Neural cell (in vitro differentiated cells): Measurements from ENCODE around the gene ATG14. TPM values are rescaled to one million over a fixed set of nuclear protein-coding genes. Genes with fewer than 3 reads are reported as not detected.

Experiments
- H2AFZ ChIP-seq: fragments of 200-600, 300-800 bp; sonication (generic), shearing (Covaris generic); 2 replicates; pipeline ENCODE4 v1.6.0; 2014; ENCODE audit warnings: low read depth, mild to moderate bottlenecking, antibody characterized with exemption, low read length, moderate library complexity
- H3F3A ChIP-seq: fragments of 200-600 bp; shearing (Covaris generic); 2 replicates; pipeline ENCODE4 v1.6.1; 2016; ENCODE audit warnings: mild to moderate bottlenecking, moderate library complexity, mixed read lengths, antibody characterized with exemption, low read length; ENCODE audit not compliant: insufficient read depth, poor library complexity, severe bottlenecking
- H3K27ac ChIP-seq: fragments of 200-600, 300-800 bp; sonication (generic), shearing (Covaris generic); 2 replicates; pipeline ENCODE4 v1.5.1; 2014; ENCODE audit warnings: mild to moderate bottlenecking, low read length, moderate library complexity
- H3K27me3 ChIP-seq: fragments of 300-800, 200-600 bp; sonication (generic), shearing (Covaris generic); 2 replicates; pipeline ENCODE4 v1.6.0; 2014; ENCODE audit warnings: mild to moderate bottlenecking, low read depth, low read length, moderate library complexity; ENCODE audit not compliant: insufficient read depth
- H3K36me3 ChIP-seq: fragments of 300-800, 200-600 bp; sonication (generic), shearing (Covaris generic); 2 replicates; pipeline ENCODE4 v1.5.1; 2014; ENCODE audit warnings: mild to moderate bottlenecking, antibody characterized with exemption, low read length, moderate library complexity; ENCODE audit not compliant: insufficient read depth
- H3K4me2 ChIP-seq: fragments of 300-800, 200-600 bp; sonication (generic), shearing (Covaris generic); 2 replicates; pipeline ENCODE4 v1.6.0; 2014; ENCODE audit warnings: mild to moderate bottlenecking, low read length
- H3K4me3 ChIP-seq: fragments of 300-800, 200-600 bp; sonication (generic), shearing (Covaris generic); 2 replicates; pipeline ENCODE4 v1.5.1; 2014; ENCODE audit warnings: mild to moderate bottlenecking, low read length, moderate library complexity
- H3K79me2 ChIP-seq: fragments of 200-600 bp; shearing (Covaris generic); replicated peaks from 2 replicates; pipeline ENCODE4 v1.6.0; 2014; ENCODE audit warnings: mild to moderate bottlenecking, low read length, moderate library complexity; ENCODE audit not compliant: insufficient read depth
- H3K9ac ChIP-seq: fragments of 300-800, 200-600 bp; sonication (generic), shearing (Covaris generic); 2 replicates; pipeline ENCODE4 v1.6.1; 2016; ENCODE audit warnings: mild to moderate bottlenecking, low read length, mixed read lengths
- H3K9me2 ChIP-seq: fragments of 200-600 bp; shearing (Covaris generic); 2 replicates; pipeline ENCODE4 v1.6.1; 2016; ENCODE audit warnings: mild to moderate bottlenecking, low read length, mixed read lengths; ENCODE audit not compliant: insufficient read depth
- H3K9me3 ChIP-seq: fragments of 200-600, 300-800 bp; sonication (generic), shearing (Covaris generic); 2 replicates; pipeline ENCODE4 v1.6.1; 2016; ENCODE audit warnings: mild to moderate bottlenecking, mixed run types, low read length, moderate library complexity, mixed read lengths
- H4K20me1 ChIP-seq: fragments of 200-600 bp; shearing (Covaris generic); 2 replicates; pipeline ENCODE4 v1.6.1; 2016; ENCODE audit warnings: mild to moderate bottlenecking, mixed run types; ENCODE audit not compliant: insufficient read depth
- EP300 ChIP-seq: fragments of 450-650 bp; conservative IDR thresholded peaks from 2 replicates; pipeline ENCODE4 v1.6.1; 2014; ENCODE audit warnings: antibody characterized with exemption, mild to moderate bottlenecking, moderate library complexity; ENCODE audit not compliant: poor library complexity, severe bottlenecking
- EZH2 ChIP-seq: fragments of 200-600, 300-800 bp; shearing (Covaris generic), sonication (generic); IDR thresholded peaks from 2 replicates; pipeline ENCODE4 v1.6.1; 2014; ENCODE audit warnings: antibody characterized with exemption, low read length, borderline replicate concordance, mild to moderate bottlenecking; ENCODE audit not compliant: insufficient read depth, poor library complexity, severe bottlenecking
- MXI1 ChIP-seq: fragments of 450-650 bp; conservative IDR thresholded peaks from 2 replicates; pipeline ENCODE4 v1.6.1; 2014; ENCODE audit warnings: antibody characterized with exemption, mild to moderate bottlenecking; ENCODE audit not compliant: poor library complexity, severe bottlenecking
- POLR2AphosphoS5 ChIP-seq: IDR thresholded peaks from 2 replicates; pipeline ENCODE4 v1.6.1; 2012
- RAD21 ChIP-seq: fragments of 450-650 bp; conservative IDR thresholded peaks from 2 replicates; pipeline ENCODE4 v1.6.1; 2014; ENCODE audit warnings: antibody characterized with exemption, mild to moderate bottlenecking, moderate library complexity
- REST ChIP-seq: IDR thresholded peaks from 2 replicates; pipeline ENCODE4 v1.6.1; 2012; ENCODE audit warnings: borderline replicate concordance
- SMC3 ChIP-seq: fragments of 450-650 bp; conservative IDR thresholded peaks from 2 replicates; pipeline ENCODE4 v1.6.1; 2014; ENCODE audit warnings: antibody characterized with exemption, mild to moderate bottlenecking, moderate library complexity; ENCODE audit not compliant: poor library complexity
- TAF1 ChIP-seq: IDR thresholded peaks from 2 replicates; pipeline ENCODE4 v1.6.1; 2012; ENCODE audit warnings: low read depth
- polyA plus RNA-seq: library from polyadenylated mRNA; depleted of rRNA; stranded (reverse); fragments of >200 nt; gene quantifications from 2 replicates; pipeline ENCODE4 v1.2.3, GENCODE V29; 2014
- TF ChIP-seq, protein P1 (sequence below): fragments of 450-650 bp; IDR thresholded peaks from 2 replicates; pipeline ENCODE4 v1.5.1; 2014; ENCODE audit warnings: antibody characterized with exemption, mild to moderate bottlenecking, moderate library complexity; ENCODE audit not compliant: poor library complexity, severe bottlenecking

Gene ATG14
- polyA plus RNA-seq, 1 donor from 2014 or later, result 28.2 TPM

GRCh38 chr14:55336162-55336561, 75.5 kb downstream of the ATG14 start:
- H2AFZ ChIP-seq, result no peak overlapping the region
- H3F3A ChIP-seq, result no peaks in the 10 kb centered on the region
- no peak overlapping the region for H3K4me2 ChIP-seq
- H3K9ac ChIP-seq, result no peak overlapping the region
- H3K36me3 ChIP-seq, result no peaks in the 10 kb centered on the region
- no peaks in the 10 kb centered on the region for H3K9me3 ChIP-seq
- no peaks in the 10 kb centered on the region for H3K9me2 ChIP-seq
- no peak for TF ChIP-seq EZH2
- no peak for TF ChIP-seq RAD21
- no peak for TF ChIP-seq POLR2AphosphoS5
- no peak for TF ChIP-seq EP300
- TF ChIP-seq, protein P1, sequence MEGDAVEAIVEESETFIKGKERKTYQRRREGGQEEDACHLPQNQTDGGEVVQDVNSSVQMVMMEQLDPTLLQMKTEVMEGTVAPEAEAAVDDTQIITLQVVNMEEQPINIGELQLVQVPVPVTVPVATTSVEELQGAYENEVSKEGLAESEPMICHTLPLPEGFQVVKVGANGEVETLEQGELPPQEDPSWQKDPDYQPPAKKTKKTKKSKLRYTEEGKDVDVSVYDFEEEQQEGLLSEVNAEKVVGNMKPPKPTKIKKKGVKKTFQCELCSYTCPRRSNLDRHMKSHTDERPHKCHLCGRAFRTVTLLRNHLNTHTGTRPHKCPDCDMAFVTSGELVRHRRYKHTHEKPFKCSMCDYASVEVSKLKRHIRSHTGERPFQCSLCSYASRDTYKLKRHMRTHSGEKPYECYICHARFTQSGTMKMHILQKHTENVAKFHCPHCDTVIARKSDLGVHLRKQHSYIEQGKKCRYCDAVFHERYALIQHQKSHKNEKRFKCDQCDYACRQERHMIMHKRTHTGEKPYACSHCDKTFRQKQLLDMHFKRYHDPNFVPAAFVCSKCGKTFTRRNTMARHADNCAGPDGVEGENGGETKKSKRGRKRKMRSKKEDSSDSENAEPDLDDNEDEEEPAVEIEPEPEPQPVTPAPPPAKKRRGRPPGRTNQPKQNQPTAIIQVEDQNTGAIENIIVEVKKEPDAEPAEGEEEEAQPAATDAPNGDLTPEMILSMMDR, result no peak
- no peak for TF ChIP-seq MXI1
- TF ChIP-seq TAF1, result no peak
- TF ChIP-seq SMC3, result no peak
- H3K27ac ChIP-seq, result no peak overlapping the region
- no peaks in the 10 kb centered on the region for H3K27me3 ChIP-seq
- no peak overlapping the region for H3K4me3 ChIP-seq
- H3K79me2 ChIP-seq, result peaks cover 1% of the 10 kb centered on the region
- H4K20me1 ChIP-seq, result no peaks in the 10 kb centered on the region

- Histone ChIP-seq H3F3A (no peaks in the 10 kb centered on the region), H3K36me3 (no peaks in the 10 kb centered on the region), H3K4me3 (no peak overlapping the region), H3K9ac (no peak overlapping the region), H3K9me3 (no peaks in the 10 kb centered on the region), H3K4me2 (no peak overlapping the region), H3K27me3 (no peaks in the 10 kb centered on the region), H3K79me2 (peaks cover 3% of the 10 kb centered on the region), H4K20me1 (no peaks in the 10 kb centered on the region), H2AFZ (no peak overlapping the region), H3K9me2 (no peaks in the 10 kb centered on the region), H3K27ac (no peak overlapping the region)
- TF ChIP-seq EZH2, result no peak
- TF ChIP-seq RAD21, result no peak
- no peak for TF ChIP-seq POLR2AphosphoS5
- TF ChIP-seq, protein P1, result no peak
- no peak for TF ChIP-seq REST
- TF ChIP-seq MXI1, result no peak
- no peak for TF ChIP-seq EP300
- TF ChIP-seq TAF1, result no peak
- no peak for TF ChIP-seq SMC3
Observed at GRCh38 chr14:55333711-55334485, 77.7 kb downstream of the ATG14 start.
